Measurements from ENCODE around the gene KDF1. TPM values are rescaled to one million over a fixed set of nuclear protein-coding genes. Genes with fewer than 3 reads are reported as not detected.

KDF1 gene
- total and polyA plus RNA-seq, 12 donors, result 0.15 to 0.26 (median 0.22) TPM; not detected in 7

DNA sequence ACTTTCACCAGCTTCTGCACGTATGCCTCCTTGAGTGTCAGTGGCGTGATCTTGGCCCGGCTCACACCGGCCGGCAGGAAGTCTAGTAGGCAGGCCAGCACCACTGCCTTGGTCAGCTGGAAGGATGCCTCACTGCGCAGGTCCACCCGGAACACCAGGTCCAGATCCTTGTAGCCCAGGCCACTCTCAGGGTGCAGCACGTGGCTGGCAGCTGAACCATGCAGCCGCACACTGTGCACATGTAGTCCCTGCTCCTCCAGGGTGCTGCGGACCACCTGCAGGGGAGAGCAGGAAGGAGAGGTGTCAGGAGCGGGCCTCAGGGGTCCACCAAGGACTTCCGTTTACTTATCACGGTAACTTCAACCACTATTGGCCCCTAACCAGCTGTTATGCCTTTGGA lies 46.4 kb upstream of the KDF1 start:
- 64 to 77% methylated on average over 13 of the region's 13 CpGs for WGBS, 2 donors
- TF ChIP-seq, protein P1, sequence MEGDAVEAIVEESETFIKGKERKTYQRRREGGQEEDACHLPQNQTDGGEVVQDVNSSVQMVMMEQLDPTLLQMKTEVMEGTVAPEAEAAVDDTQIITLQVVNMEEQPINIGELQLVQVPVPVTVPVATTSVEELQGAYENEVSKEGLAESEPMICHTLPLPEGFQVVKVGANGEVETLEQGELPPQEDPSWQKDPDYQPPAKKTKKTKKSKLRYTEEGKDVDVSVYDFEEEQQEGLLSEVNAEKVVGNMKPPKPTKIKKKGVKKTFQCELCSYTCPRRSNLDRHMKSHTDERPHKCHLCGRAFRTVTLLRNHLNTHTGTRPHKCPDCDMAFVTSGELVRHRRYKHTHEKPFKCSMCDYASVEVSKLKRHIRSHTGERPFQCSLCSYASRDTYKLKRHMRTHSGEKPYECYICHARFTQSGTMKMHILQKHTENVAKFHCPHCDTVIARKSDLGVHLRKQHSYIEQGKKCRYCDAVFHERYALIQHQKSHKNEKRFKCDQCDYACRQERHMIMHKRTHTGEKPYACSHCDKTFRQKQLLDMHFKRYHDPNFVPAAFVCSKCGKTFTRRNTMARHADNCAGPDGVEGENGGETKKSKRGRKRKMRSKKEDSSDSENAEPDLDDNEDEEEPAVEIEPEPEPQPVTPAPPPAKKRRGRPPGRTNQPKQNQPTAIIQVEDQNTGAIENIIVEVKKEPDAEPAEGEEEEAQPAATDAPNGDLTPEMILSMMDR (IDR thresholded peaks at IDR 0.05), result no peak
- no peak overlapping the region for H3K4me3 ChIP-seq
- DNase-seq, result no peak
- no peak overlapping the region for H3K27ac ChIP-seq
- H3K4me1 ChIP-seq, result peaks cover 15 to 69% (median 42%) of the 10 kb centered on the region in 9 donors
- intact Hi-C loops (cut with DNase I), result no loop called here
- H3K27me3 ChIP-seq, result peaks cover 0 to 2% (median 0%) of the 10 kb centered on the region in 7 donors
- no peak for ATAC-seq
- peaks cover 0 to 15% (median 0%) of the 10 kb centered on the region in 9 donors for H3K36me3 ChIP-seq
- no peaks in the 10 kb centered on the region for H3K9me3 ChIP-seq

DNA sequence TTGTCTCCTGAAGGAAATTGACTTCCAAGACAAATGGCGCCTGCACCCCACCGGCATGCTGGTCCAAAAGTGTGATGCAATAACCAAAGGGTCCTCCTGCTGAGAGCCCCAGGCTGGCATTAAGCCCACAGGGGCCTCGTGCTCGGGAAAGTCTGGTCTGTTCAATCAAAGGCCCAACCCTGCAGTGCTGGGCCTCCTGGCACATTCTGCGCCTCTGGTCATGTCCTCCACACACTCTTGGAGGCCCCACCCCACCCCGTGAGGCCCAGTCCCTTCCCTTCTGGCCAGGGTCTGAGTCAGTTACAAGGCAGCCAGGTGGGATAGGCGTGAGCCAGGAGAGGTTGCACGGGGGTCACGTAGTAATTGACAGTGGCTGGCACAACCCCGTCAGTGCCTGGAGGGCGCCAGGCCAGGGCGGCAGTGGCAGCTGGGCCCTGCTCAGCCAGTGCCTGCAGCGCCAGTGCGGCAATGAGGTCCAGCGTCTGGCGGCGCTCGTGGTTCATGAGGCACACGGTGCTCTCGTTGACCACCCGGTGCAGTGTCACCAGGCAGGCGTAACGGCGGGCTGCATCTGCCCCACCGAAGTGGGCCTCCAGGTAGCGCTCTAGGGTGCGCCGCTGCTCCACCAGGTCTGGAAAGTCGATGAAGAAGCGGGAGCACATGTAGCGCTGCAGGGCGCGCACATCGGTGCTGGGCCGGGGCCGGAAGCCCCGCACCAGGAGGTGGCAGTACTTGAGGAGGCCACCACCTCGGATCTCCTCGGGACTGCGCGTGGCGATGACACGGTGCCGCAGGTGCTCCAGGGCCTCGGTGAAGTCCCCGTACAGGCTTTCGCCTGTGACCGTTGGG lies 45.6 kb upstream of the KDF1 start:
- no peak overlapping the region for H3K27ac ChIP-seq
- no peaks in the 10 kb centered on the region for H3K9me3 ChIP-seq
- ATAC-seq (no peak), DNase-seq (no peak)
- peaks cover 0 to 15% (median 0%) of the 10 kb centered on the region in 9 donors for H3K36me3 ChIP-seq
- intact Hi-C loops (cut with DNase I), result no loop called here
- H3K27me3 ChIP-seq, result no peaks in the 10 kb centered on the region
- H3K4me1 ChIP-seq, result peaks cover 22 to 72% (median 47%) of the 10 kb centered on the region in 9 donors
- no peak overlapping the region for H3K4me3 ChIP-seq
- TF ChIP-seq, protein P1 (IDR thresholded peaks at IDR 0.05), result no peak
- 94% methylated on average over 48 of the region's 48 CpGs for WGBS, 2 donors

DNA sequence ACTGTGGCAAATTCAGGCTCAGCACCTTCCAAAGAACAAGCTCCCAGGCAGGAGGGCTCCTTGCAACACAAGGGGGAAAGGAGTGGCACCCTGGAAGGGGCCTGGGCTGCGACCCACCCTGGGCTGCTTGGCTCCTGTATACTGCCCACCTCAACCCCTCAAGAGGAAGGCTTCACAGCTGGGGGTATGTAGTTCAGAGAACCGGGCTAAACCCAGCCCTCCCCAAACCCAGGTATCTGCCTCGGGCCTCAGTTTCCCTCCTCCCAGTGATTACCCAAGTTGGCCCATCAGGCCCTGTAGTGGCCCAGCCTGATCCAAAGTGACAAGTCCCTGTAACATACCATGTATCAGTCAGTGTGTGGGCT lies 44.9 kb upstream of the KDF1 start:
- no peak for DNase-seq
- Histone ChIP-seq H3K36me3 (peaks cover 0 to 15% (median 0%) of the 10 kb centered on the region in 9 donors), H3K27ac (peak overlapping the region in 1 of 10 donors; percentile 55), H3K4me1 (peaks cover 22 to 72% (median 47%) of the 10 kb centered on the region in 9 donors), H3K27me3 (no peaks in the 10 kb centered on the region), H3K4me3 (no peak overlapping the region), H3K9me3 (no peaks in the 10 kb centered on the region)
- ATAC-seq, result no peak
- 89 to 93% methylated on average over 3 of the region's 3 CpGs for WGBS, 2 donors
- TF ChIP-seq, protein P1 (IDR thresholded peaks at IDR 0.05), result no peak
- intact Hi-C loops (cut with DNase I), result no loop called here

DNA sequence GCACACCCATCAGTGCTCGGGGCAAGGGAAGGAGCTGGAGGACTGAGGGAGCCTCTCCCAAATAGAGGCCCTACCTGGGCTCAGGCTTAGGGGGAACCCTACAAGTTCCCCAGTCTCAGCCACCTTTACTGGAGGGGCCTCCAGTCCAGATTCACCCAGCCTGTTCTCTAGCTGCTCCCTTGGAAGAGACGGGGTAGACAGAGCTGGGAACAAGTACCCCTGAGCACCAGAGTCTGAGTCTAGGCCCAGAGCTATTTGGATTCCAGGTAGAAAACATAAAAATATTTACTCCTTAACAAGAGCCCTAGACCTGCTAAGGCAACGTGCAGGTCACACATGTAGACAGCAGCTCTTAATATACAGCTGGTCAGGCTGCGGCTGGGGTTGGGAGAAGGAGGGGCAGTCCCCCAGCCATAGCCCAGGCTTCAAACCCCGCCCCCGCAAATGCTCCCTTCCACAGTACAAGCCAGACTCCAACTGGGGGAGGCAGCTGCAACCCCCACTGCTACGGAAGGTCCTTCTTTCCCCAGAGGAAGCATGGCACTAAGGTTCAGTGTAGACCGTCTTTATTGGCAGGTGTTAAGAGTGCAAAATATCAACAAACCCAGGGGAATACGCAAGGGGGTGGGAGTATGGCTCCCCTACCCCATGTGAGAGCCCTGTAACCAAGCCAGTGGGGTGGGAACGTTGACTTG lies 44.4 kb upstream of the KDF1 start:
- Histone ChIP-seq H3K9me3 (no peaks in the 10 kb centered on the region), H3K27ac (peak overlapping the region in 5 of 10 donors; percentile 16 to 55 (median 46)), H3K4me3 (no peak overlapping the region), H3K27me3 (no peaks in the 10 kb centered on the region), H3K4me1 (peaks cover 20 to 72% (median 47%) of the 10 kb centered on the region in 9 donors), H3K36me3 (peaks cover 0 to 15% (median 0%) of the 10 kb centered on the region in 9 donors)
- WGBS, 2 donors, result 64 to 72% methylated on average over 10 of the region's 10 CpGs
- TF ChIP-seq, protein P1 (IDR thresholded peaks at IDR 0.05), result no peak
- intact Hi-C loops (cut with DNase I), result no loop called here
- ATAC-seq, result peak in 5 of 8 donors; percentile 25 to 66 (median 43)
- peak in 1 of 2 donors; percentile 34 for DNase-seq

Data from heart right ventricle (tissue), 16 donors.